Regular cardiac myocyte (primary cell): ENCODE results near the gene BDKRB1. TPM values are rescaled to one million over a fixed set of nuclear protein-coding genes. Genes with fewer than 3 reads are reported as not detected.

Experiments
- total RNA-seq: library from RNA; depleted of rRNA; stranded (reverse); fragments of >200 nt; gene quantifications from 2 replicates; pipeline ENCODE4 v1.2.3, GENCODE V29; 2014

BDKRB1 gene
- 0.38 and 2.5 TPM in 2 replicates for total RNA-seq

GRCh38 chr14:96255501-96256366, at the start of gene BDKRB1:
Gene BDKRB1 (plus strand): TSS chr14:96256210. CDS start chr14:96263683, 7,473 bp downstream.

Other genes with a start within 250 kb of the BDKRB1 start
- gene C14orf132, start 216.8 kb upstream of the BDKRB1 start, total RNA-seq = 1.9 and 20.9 TPM in 2 replicates
- 0.58 and 11.0 TPM in 2 replicates for gene BDKRB2, start 51.4 kb upstream of the BDKRB1 start, total RNA-seq
- gene ATG2B, start 107.1 kb downstream of the BDKRB1 start, total RNA-seq = 15.1 and 18.6 TPM in 2 replicates
- 44.7 and 66.5 TPM in 2 replicates for gene GSKIP, start 107.3 kb downstream of the BDKRB1 start, total RNA-seq
- 0.19 and 1.1 TPM in 2 replicates for gene AK7, start 135.9 kb downstream of the BDKRB1 start, total RNA-seq
- 76.1 and 116 TPM in 2 replicates for gene PAPOLA, start 246.2 kb downstream of the BDKRB1 start, total RNA-seq